K562 treated with DMSO at 1 percent for 24 hours (cell line): ENCODE data around the gene GUCA1A. TPM values are rescaled to one million over a fixed set of nuclear protein-coding genes. Genes with fewer than 3 reads are reported as not detected.

Source experiments
- total RNA-seq: library from RNA; unstranded; fragments of 300-600 nt; gene quantifications from 2 replicates; pipeline ENCODE4 v1.2.3, GENCODE V29; 2022; ENCODE audit warnings: low read depth; ENCODE audit not compliant: insufficient read depth

The GUCA1A gene
- total RNA-seq: not detected in 2 replicates

GRCh38 chr6:42173101-42173500 is at the start of gene GUCA1A:
Gene GUCA1A, plus strand, starts transcription at chr6:42173364. Its CDS starts 250 bp downstream, at chr6:42173614.

DNA sequence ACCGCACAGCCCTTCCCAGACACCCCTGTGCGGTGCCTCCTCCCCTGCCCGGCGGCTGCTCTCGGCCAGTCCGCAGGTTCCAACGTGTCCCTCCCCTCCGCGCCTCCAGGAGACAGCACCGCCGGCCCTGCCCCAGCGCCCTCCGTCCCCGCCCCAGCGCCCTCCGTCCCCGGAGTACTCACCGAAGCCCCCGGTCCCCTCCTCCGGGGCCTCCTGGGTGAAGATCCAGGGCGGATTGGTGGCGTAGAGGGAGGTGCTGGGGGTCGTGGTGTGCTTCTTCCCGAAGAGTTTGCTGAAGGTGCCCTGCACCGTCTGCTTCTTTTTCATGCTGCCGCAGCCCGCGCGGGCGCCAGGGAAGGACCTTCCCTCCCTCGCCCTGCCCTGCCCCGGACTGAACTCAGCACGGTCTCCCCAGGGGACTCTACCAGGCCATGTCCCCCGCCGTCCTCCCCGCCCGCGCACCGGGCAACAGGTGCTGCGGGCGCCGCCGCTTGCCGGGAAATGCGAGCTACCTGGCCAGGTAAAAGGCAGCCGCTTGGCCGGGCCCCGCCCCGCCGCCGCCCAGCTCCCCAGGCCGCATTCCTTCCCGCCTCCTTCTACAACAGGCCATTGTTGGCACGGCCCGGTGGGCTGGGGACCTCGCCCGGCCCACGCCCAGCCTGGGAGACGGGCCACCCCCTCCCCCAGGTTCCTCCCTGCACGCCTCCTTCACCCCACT is 30.9 kb upstream of the GUCA1A start, which contains the start of gene C6orf132:
Gene C6orf132, minus strand, starts transcription at position 503 of the 718 bp plus-strand sequence. Its CDS starts 176 bp downstream, at position 327.

GRCh38 chr6:42217519-42218367 is 44.6 kb downstream of the GUCA1A start, which contains the start of gene MRPS10:
Gene MRPS10, minus strand, starts transcription at chr6:42217861. Its CDS starts 12 bp downstream, at chr6:42217849.

Other genes starting within 250 kb of the GUCA1A start
- 311 and 348 TPM in 2 replicates for gene CCND3, start 231.6 kb upstream of the GUCA1A start, total RNA-seq
- 22.4 and 25.3 TPM in 2 replicates for gene TAF8, start 122.8 kb upstream of the GUCA1A start, total RNA-seq
- 0.15 and 0.24 TPM in 2 replicates for gene C6orf132, start 30.7 kb upstream of the GUCA1A start, total RNA-seq
- 1.2 and 2.1 TPM in 2 replicates for gene GUCA1B, start 21.6 kb downstream of the GUCA1A start, total RNA-seq
- 32.0 and 32.6 TPM in 2 replicates for gene MRPS10, start 44.5 kb downstream of the GUCA1A start, total RNA-seq